CD4-positive, alpha-beta memory T cell (primary cell): ENCODE results near the gene ODAD3. TPM values are rescaled to one million over a fixed set of nuclear protein-coding genes. Genes with fewer than 3 reads are reported as not detected.

Experiments
- CTCF ChIA-PET: fragments of 350-600 bp; sonication (Branson Sonifier 250); formaldehyde crosslinking; loops from one replicate; lab custom pipeline; 2021; ENCODE audit warnings: inconsistent platforms; ENCODE audit not compliant: partially characterized antibody; lab: Charles Lee
- POLR2A ChIA-PET: fragments of 350-600 bp; sonication (Branson Sonifier 250); formaldehyde crosslinking; loops from one replicate; lab custom pipeline; 2021; ENCODE audit not compliant: partially characterized antibody; lab: Charles Lee
- DNase-seq, 5 donors: peaks; one replicate each; pipeline versions ENCODE4 v3.0.0 to v3.0.0-alpha.2; 2020 to 2022; ENCODE audit warnings: mixed read lengths in 1 of 5
- H3K27ac ChIP-seq: one replicate; pipeline ENCODE4 v1.7.0; 2013; ENCODE audit warnings: low read depth, low read length
- H3K27me3 ChIP-seq: 2 replicates; pipeline ENCODE4 v1.7.0; 2013; ENCODE audit warnings: mild to moderate bottlenecking, low read length, moderate library complexity; ENCODE audit not compliant: insufficient read depth
- H3K36me3 ChIP-seq: 2 replicates; pipeline ENCODE4 v1.7.0; 2013; ENCODE audit warnings: mild to moderate bottlenecking, low read length, moderate library complexity; ENCODE audit not compliant: insufficient read depth
- H3K4me1 ChIP-seq: 2 replicates; pipeline ENCODE4 v1.7.0; 2013; ENCODE audit warnings: mild to moderate bottlenecking, low read length, moderate library complexity; ENCODE audit not compliant: insufficient read depth
- H3K4me3 ChIP-seq, 2 donors: one replicate each; pipeline ENCODE4 v1.7.0; 2013; ENCODE audit warnings: low read length in 2 of 2, mild to moderate bottlenecking in 1 of 2
- H3K9me3 ChIP-seq, 2 donors: one replicate each; pipeline ENCODE4 v1.7.0; 2013; ENCODE audit warnings: low read length in 2 of 2, control low read depth in 1 of 2; ENCODE audit not compliant: control insufficient read depth in 1 of 2
- H3K27ac Mint-ChIP-seq, 7 donors: one replicate each; pipeline ENCODE4 v1.8.0; 2020 to 2021; ENCODE audit warnings: mixed read lengths in 7 of 7, mild to moderate bottlenecking in 6 of 7, inconsistent platforms in 3 of 7, moderate library complexity in 3 of 7
- H3K27me3 Mint-ChIP-seq, 2 donors: one replicate each; pipeline ENCODE4 v1.8.0; 2020 to 2021; ENCODE audit warnings: mixed read lengths in 2 of 2
- H3K36me3 Mint-ChIP-seq, 2 donors: one replicate each; pipeline ENCODE4 v1.8.0; 2020 to 2021; ENCODE audit warnings: mixed read lengths in 2 of 2, inconsistent platforms in 1 of 2, mild to moderate bottlenecking in 1 of 2
- H3K4me1 Mint-ChIP-seq, 4 donors: one replicate each; pipeline ENCODE4 v1.8.0; 2020 to 2021; ENCODE audit warnings: mixed read lengths in 4 of 4, mild to moderate bottlenecking in 1 of 4
- H3K4me3 Mint-ChIP-seq, 8 donors: one replicate each; pipeline ENCODE4 v1.8.0; 2020 to 2021; ENCODE audit warnings: mixed read lengths in 8 of 8, mild to moderate bottlenecking in 7 of 8, moderate library complexity in 6 of 8, inconsistent platforms in 3 of 8
- H3K9me3 Mint-ChIP-seq, 8 donors: one replicate each; pipeline ENCODE4 v1.8.0; 2020 to 2021; ENCODE audit warnings: mixed read lengths in 8 of 8, mild to moderate bottlenecking in 5 of 8, inconsistent platforms in 3 of 8, moderate library complexity in 1 of 8
- intact Hi-C: fragments of 100-400 bp; cut with micrococcal nuclease; formaldehyde crosslinking; loops from one replicate; pipeline ENCODE4 v1.15.1; 2023
- polyA plus RNA-seq, 2 donors: library from polyadenylated mRNA; unstranded; fragments of 300-500 nt; fragmentation: Illumina TruSeq; gene quantifications; one replicate each; pipeline ENCODE4 v1.2.3, GENCODE V29; 2021
- total RNA-seq, 2 experiments: library from RNA; stranded (reverse); gene quantifications; one replicate each; pipeline ENCODE4 v1.2.3, GENCODE V29; 2021

Gene ODAD3
- total and polyA plus RNA-seq, 4 experiments from 2014 or later: not detected

DNA sequence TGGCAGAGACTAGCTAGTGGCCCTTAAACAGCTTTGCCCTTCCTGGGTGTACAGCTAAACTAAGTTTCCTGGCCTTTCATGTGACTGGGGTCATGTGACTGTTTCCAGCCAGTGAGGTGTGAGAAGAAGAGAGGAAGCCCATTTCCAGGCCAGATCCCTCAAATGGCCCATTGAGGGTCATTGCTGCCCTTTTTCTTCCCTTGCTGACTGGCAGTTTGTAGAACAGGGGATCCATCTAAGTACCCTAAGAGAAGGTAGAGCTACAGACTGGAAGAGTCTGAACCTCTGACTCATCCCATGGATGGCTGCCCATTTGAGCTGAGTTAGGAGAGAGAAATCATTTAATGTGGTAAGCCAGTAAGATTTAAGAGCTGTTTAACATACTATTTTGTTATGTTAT is 57.7 kb downstream of the ODAD3 start:
- peaks cover 25 to 31% (median 30%) of the 10 kb centered on the region in 4 donors for H3K4me1 Mint-ChIP-seq
- no peak for DNase-seq
- Histone ChIP-seq H3K27me3 (no peaks in the 10 kb centered on the region), H3K27ac (no peak overlapping the region), H3K4me1 (peaks cover 57% of the 10 kb centered on the region), H3K9me3 (no peaks in the 10 kb centered on the region), H3K36me3 (no peaks in the 10 kb centered on the region), H3K4me3 (no peak overlapping the region)
- H3K27ac Mint-ChIP-seq: peak overlapping the region; percentile 32 to 86 (median 73)
- CTCF ChIA-PET: interaction anchor here (0.5 to 2.7 kb wide), 6 partner anchors 35 to 511 kb away, joined by 3 to 14 read pairs (median 3); partner anchors contain the start of gene TSPAN16
- peak overlapping the region; percentile 4 to 75 (median 62) for H3K4me3 Mint-ChIP-seq
- peaks cover 6 to 10% of the 10 kb centered on the region in 2 donors for H3K36me3 Mint-ChIP-seq
- H3K9me3 Mint-ChIP-seq: no peaks in the 10 kb centered on the region
- intact Hi-C loops: no loop called here
- POLR2A ChIA-PET: interaction anchor here (0.6 to 2.1 kb wide), 6 partner anchors 25 to 123 kb away, joined by 3 to 8 read pairs (median 4); partner anchors contain the start of genes CCDC159, ODAD3, PRKCSH and RAB3D
- H3K27me3 Mint-ChIP-seq: peaks cover 6 to 7% of the 10 kb centered on the region in 2 donors

GRCh38 chr19:11375143-11375948 is 59.6 kb downstream of the ODAD3 start:
- no peaks in the 10 kb centered on the region for H3K27me3 ChIP-seq
- Mint-ChIP-seq H3K27me3 (no peaks in the 10 kb centered on the region), H3K4me1 (peaks cover 14 to 21% (median 17%) of the 10 kb centered on the region in 4 donors), H3K9me3 (peaks cover 0 to 2% (median 0%) of the 10 kb centered on the region in 8 donors), H3K36me3 (peaks cover 11 to 17% of the 10 kb centered on the region in 2 donors), H3K27ac (no peak overlapping the region), H3K4me3 (no peak overlapping the region)
- no peaks in the 10 kb centered on the region for H3K9me3 ChIP-seq
- H3K36me3 ChIP-seq: no peaks in the 10 kb centered on the region
- CTCF ChIA-PET: interaction anchor here (0.5 to 2.7 kb wide), 7 partner anchors 8 to 177 kb away, joined by 3 to 14 read pairs (median 6); partner anchors contain the start of genes CCDC159, ODAD3, PRKCSH and TMEM205
- DNase-seq: peak; percentile 79 to 90 (median 82)
- H3K4me3 ChIP-seq: peak overlapping the region; percentile 33 to 57
- H3K27ac ChIP-seq: peak overlapping the region; percentile 84
- H3K4me1 ChIP-seq: peaks cover 43% of the 10 kb centered on the region
- intact Hi-C loops: loop anchor here (1.0 kb wide), 1 partner anchor 60 kb away; the partner anchor contains the start of genes ODAD3 and PRKCSH
- POLR2A ChIA-PET: interaction anchor here (0.8 to 3.3 kb wide), 31 partner anchors 8 to 1793 kb away, joined by 3 to 54 read pairs (median 5); partner anchors contain the start of genes CCDC159, ECSIT, ELOF1 and EPOR

DNA sequence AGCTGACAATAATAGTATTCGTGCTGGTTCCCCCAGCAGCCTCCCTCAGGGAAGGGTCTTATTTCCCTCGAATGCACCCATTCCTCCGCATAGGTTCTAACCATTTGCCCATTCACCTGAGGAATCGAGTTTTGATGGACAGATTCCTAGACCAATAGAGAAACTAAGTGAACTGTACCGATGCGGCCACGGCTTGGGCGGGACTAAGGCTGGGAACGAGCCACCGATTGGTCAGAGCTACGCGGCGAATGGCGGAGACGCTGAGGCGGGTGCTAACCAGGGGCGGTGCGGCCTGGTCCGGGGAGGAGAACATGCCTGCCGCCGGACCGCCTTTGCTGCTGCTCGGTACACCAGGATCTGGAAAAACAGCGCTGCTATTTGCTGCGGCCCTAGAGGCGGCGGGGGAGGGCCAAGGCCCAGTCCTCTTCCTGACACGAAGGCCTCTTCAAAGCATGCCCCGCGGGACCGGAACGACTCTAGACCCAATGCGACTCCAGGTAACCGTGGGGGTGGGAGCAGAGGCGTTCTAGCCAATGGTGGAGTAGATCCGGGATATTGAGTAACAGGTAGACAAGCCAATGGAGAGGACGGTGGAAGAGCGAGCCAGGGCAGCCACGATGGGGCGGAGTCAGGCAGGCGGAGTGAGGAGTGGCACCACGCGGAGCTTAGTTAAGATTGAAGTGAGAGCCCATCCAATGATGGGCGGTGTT is 60.3 kb downstream of the ODAD3 start, which contains the start of gene SWSAP1:
Gene SWSAP1 (plus strand): TSS at position 234 of the 710 bp plus-strand sequence. CDS start 15 bp downstream, at position 249.
- no peaks in the 10 kb centered on the region for H3K27me3 ChIP-seq
- peak within 1 kb of the TSS in 1 of 7 donors; percentile 79 for H3K27ac Mint-ChIP-seq
- CTCF ChIA-PET: interaction anchor here (0.5 to 2.0 kb wide), 6 partner anchors 9 to 176 kb away, joined by 3 to 9 read pairs (median 6); partner anchors contain the start of genes CCDC159, ODAD3, PRKCSH and TMEM205

GRCh38 chr19:11373885-11374432 is 61.0 kb downstream of the ODAD3 start:
- Mint-ChIP-seq H3K27me3 (no peaks in the 10 kb centered on the region), H3K4me3 (no peak overlapping the region), H3K4me1 (peaks cover 6 to 17% (median 11%) of the 10 kb centered on the region in 4 donors), H3K36me3 (peaks cover 17 to 25% of the 10 kb centered on the region in 2 donors), H3K9me3 (peaks cover 0 to 2% (median 0%) of the 10 kb centered on the region in 8 donors), H3K27ac (no peak overlapping the region)
- POLR2A ChIA-PET: interaction anchor here (0.6 to 3.3 kb wide), 20 partner anchors 10 to 413 kb away, joined by 3 to 54 read pairs (median 6); partner anchors contain the start of genes CCDC159, ECSIT, ELOF1 and EPOR
- Histone ChIP-seq H3K36me3 (no peaks in the 10 kb centered on the region), H3K9me3 (no peaks in the 10 kb centered on the region), H3K27ac (peak overlapping the region; percentile 84), H3K27me3 (no peaks in the 10 kb centered on the region), H3K4me1 (peaks cover 32% of the 10 kb centered on the region), H3K4me3 (peak overlapping the region; percentile 57 to 77)
- intact Hi-C loops: loop anchor here (1.0 kb wide), 2 partner anchors 28 to 131 kb away; partner anchors contain the start of genes CCDC159, TMEM205 and ZNF653
- CTCF ChIA-PET: interaction anchor here (1.1 to 2.0 kb wide), 5 partner anchors 9 to 80 kb away, joined by 3 to 6 read pairs (median 6); partner anchors contain the start of genes CCDC159, EPOR and TMEM205
- DNase-seq: no peak

More for the DNA sequence above, 60.3 kb downstream of the ODAD3 start, which contains the start of gene SWSAP1:
- Mint-ChIP-seq H3K4me1 (peaks cover 7 to 17% (median 11%) of the 10 kb centered on the region in 4 donors), H3K4me3 (no peak within 1 kb of the TSS), H3K36me3 (peaks cover 12 to 18% of the 10 kb centered on the region in 2 donors), H3K9me3 (peaks cover 0 to 2% (median 0%) of the 10 kb centered on the region in 8 donors), H3K27me3 (no peaks in the 10 kb centered on the region)
- Histone ChIP-seq H3K27ac (peak within 1 kb of the TSS; percentile 84), H3K36me3 (no peaks in the 10 kb centered on the region), H3K4me1 (peaks cover 36% of the 10 kb centered on the region), H3K4me3 (peak within 1 kb of the TSS; percentile 57 to 77), H3K9me3 (no peaks in the 10 kb centered on the region)
- intact Hi-C loops: loop anchor here (1.0 kb wide), 3 partner anchors 28 to 131 kb away; partner anchors contain the start of genes CCDC159, ODAD3, PRKCSH and TMEM205
- POLR2A ChIA-PET: interaction anchor here (0.6 to 3.3 kb wide), 36 partner anchors 9 to 1793 kb away, joined by 3 to 54 read pairs (median 5); partner anchors contain the start of genes CCDC159, ECSIT, ELOF1 and EPOR
- DNase-seq: peak; percentile 98 to 100 (median 99)

- ChIA-PET POLR2A (interaction anchor here (1.0 to 3.3 kb wide), 9 partner anchors 18 to 283 kb away, joined by 3 to 54 read pairs (median 10); partner anchors contain the start of genes CCDC159, ELOF1, LDLR and ODAD3), CTCF (interaction anchor here (1.1 to 2.0 kb wide), 4 partner anchors 8 to 79 kb away, joined by 3 to 6 read pairs (median 4); partner anchors contain the start of gene EPOR)
- Histone ChIP-seq H3K9me3 (no peaks in the 10 kb centered on the region), H3K27me3 (no peaks in the 10 kb centered on the region), H3K4me1 (peaks cover 32% of the 10 kb centered on the region), H3K36me3 (no peaks in the 10 kb centered on the region), H3K27ac (no peak overlapping the region), H3K4me3 (peak overlapping the region in 1 of 2 donors; percentile 57)
- peak overlapping the region in 3 of 7 donors; percentile 7 to 79 (median 36) for H3K27ac Mint-ChIP-seq
- peak overlapping the region in 3 of 8 donors; percentile 49 to 66 (median 51) for H3K4me3 Mint-ChIP-seq
- intact Hi-C loops: no loop called here
- peaks cover 20 to 31% of the 10 kb centered on the region in 2 donors for H3K36me3 Mint-ChIP-seq
- DNase-seq: no peak
- H3K9me3 Mint-ChIP-seq: peaks cover 0 to 2% (median 0%) of the 10 kb centered on the region in 8 donors
- peaks cover under 1 to 17% (median 11%) of the 10 kb centered on the region in 4 donors for H3K4me1 Mint-ChIP-seq
- H3K27me3 Mint-ChIP-seq: no peaks in the 10 kb centered on the region
Observed at GRCh38 chr19:11373166-11373884, 61.6 kb downstream of the ODAD3 start.
